CD4-positive, alpha-beta T cell treated with Interleukin-1 beta for 1 hour (primary cell): ENCODE measurements around the gene TRIM77.
"Not testable (repeated sequence)": the region's sequence is repeated elsewhere in the genome, so short reads cannot be mapped to it uniquely, and the experiment has no call there.

Source experiments
- DNase-seq, 2 donors: peaks; one replicate each; pipeline ENCODE4 v3.0.0-alpha.2; 2020 to 2022

TRIM77 gene

GRCh38 chr11:89709999-89710398 lies at the start of gene TRIM77:
TSS of gene TRIM77 (plus strand) at chr11:89710299. CDS start at chr11:89710299, 0 bp downstream.
- DNase-seq, result not testable (repeated sequence)

GRCh38 chr11:89667001-89667400 lies 43.1 kb upstream of the TRIM77 start:
- DNase-seq, result no peak

GRCh38 chr11:89668158-89668557 lies 41.9 kb upstream of the TRIM77 start:
- not testable (repeated sequence) for DNase-seq

GRCh38 chr11:89669586-89669985 lies 40.5 kb upstream of the TRIM77 start:
- not testable (repeated sequence) for DNase-seq

GRCh38 chr11:89669993-89670669 lies 40.0 kb upstream of the TRIM77 start:
- not testable (repeated sequence) for DNase-seq

GRCh38 chr11:89672547-89672946 lies 37.6 kb upstream of the TRIM77 start:
- not testable (repeated sequence) for DNase-seq

- DNase-seq, result not testable (repeated sequence)
These were observed 36.7 kb upstream of the TRIM77 start for GRCh38 chr11:89673380-89673779.

GRCh38 chr11:89675383-89675782 lies 34.7 kb upstream of the TRIM77 start:
- DNase-seq, result not testable (repeated sequence)

- not testable (repeated sequence) for DNase-seq
These were observed 34.2 kb upstream of the TRIM77 start for GRCh38 chr11:89675948-89676347.

- not testable (repeated sequence) for DNase-seq
These were observed 3.0 kb upstream of the TRIM77 start for GRCh38 chr11:89707080-89707479.

- DNase-seq, result not testable (repeated sequence)
These were observed 14.9 kb downstream of the TRIM77 start for GRCh38 chr11:89724866-89725498.

- not testable (repeated sequence) for DNase-seq
These were observed 20.1 kb downstream of the TRIM77 start for GRCh38 chr11:89730215-89730614.

- no peak for DNase-seq
These were observed 26.5 kb downstream of the TRIM77 start for GRCh38 chr11:89736566-89736965.

- DNase-seq, result no peak
These were observed 27.0 kb downstream of the TRIM77 start for GRCh38 chr11:89737116-89737515.

GRCh38 chr11:89741406-89741805 lies 31.3 kb downstream of the TRIM77 start:
- DNase-seq, result not testable (repeated sequence)

- DNase-seq, result not testable (repeated sequence)
These were observed 34.1 kb downstream of the TRIM77 start for GRCh38 chr11:89744158-89744557.

GRCh38 chr11:89750822-89751221 lies 40.7 kb downstream of the TRIM77 start:
- not testable (repeated sequence) for DNase-seq
